Lower lobe of right lung (tissue), 2 donors: Measurements from ENCODE around the gene DLX1. TPM values are rescaled to one million over a fixed set of nuclear protein-coding genes. Genes with fewer than 3 reads are reported as not detected.

Source experiments
- ATAC-seq, 2 donors: fragments of 200-7000 bp; cut with Tn5 transposase; one replicate each; pipeline ENCODE4 v1.9.1; 2020 to 2022; ENCODE audit warnings: mild to moderate bottlenecking in 2 of 2, moderate library complexity in 2 of 2
- DNase-seq: peaks from one replicate; pipeline ENCODE4 v3.0.0-alpha.2; 2020
- H3K27ac ChIP-seq: fragments of 200-600 bp; one replicate; pipeline ENCODE4 v1.8.0; 2022
- H3K27me3 ChIP-seq: fragments of 200-600 bp; one replicate; pipeline ENCODE4 v1.8.0; 2022; ENCODE audit warnings: low read depth
- H3K36me3 ChIP-seq: fragments of 200-600 bp; one replicate; pipeline ENCODE4 v1.8.0; 2022; ENCODE audit warnings: mild to moderate bottlenecking
- H3K4me1 ChIP-seq: fragments of 200-600 bp; one replicate; pipeline ENCODE4 v1.8.0; 2022
- H3K4me3 ChIP-seq: fragments of 200-600 bp; one replicate; pipeline ENCODE4 v1.8.0; 2022; ENCODE audit warnings: mild to moderate bottlenecking
- H3K9me3 ChIP-seq: fragments of 200-600 bp; one replicate; pipeline ENCODE4 v1.8.0; 2022
- CTCF ChIP-seq: fragments of 200-600 bp; IDR thresholded peaks from one replicate; pipeline ENCODE4 v1.8.0; 2022; ENCODE audit warnings: antibody characterized with exemption, mild to moderate bottlenecking
- intact Hi-C: fragments of 100-400 bp; cut with DNase I; formaldehyde crosslinking; loops from one replicate; pipeline ENCODE4 v1.11.0; 2022
- total RNA-seq: library from RNA; stranded (reverse); fragmentation: NEBNext Ultra II Directional; extraction: Animal tissue kit (Norgen Biotek cat#: 25700); gene quantifications from one replicate; pipeline ENCODE4 v1.2.1, GENCODE V29; 2021
- donor health status: DM: no; HTN: yes; CAD: no; lungs with severe emphysema.

DLX1 gene
- total RNA-seq, 1 donor from 2014 or later, result not detected

GRCh38 chr2:172070936-172071335 is 14.4 kb upstream of the DLX1 start:
- H3K36me3 ChIP-seq, result no peaks in the 10 kb centered on the region
- ATAC-seq, result no peak
- no peak overlapping the region for H3K27ac ChIP-seq
- intact Hi-C loops, result no loop called here
- no peaks in the 10 kb centered on the region for H3K27me3 ChIP-seq
- no peak for TF ChIP-seq CTCF
- no peak for DNase-seq
- H3K4me1 ChIP-seq, result no peaks in the 10 kb centered on the region
- no peak overlapping the region for H3K4me3 ChIP-seq
- no peaks in the 10 kb centered on the region for H3K9me3 ChIP-seq

GRCh38 chr2:172072303-172072702 is 13.0 kb upstream of the DLX1 start:
- no peaks in the 10 kb centered on the region for H3K9me3 ChIP-seq
- no peaks in the 10 kb centered on the region for H3K36me3 ChIP-seq
- H3K27me3 ChIP-seq, result peaks cover 7% of the 10 kb centered on the region
- H3K4me1 ChIP-seq, result no peaks in the 10 kb centered on the region
- DNase-seq (no peak), ATAC-seq (no peak)
- intact Hi-C loops, result no loop called here
- H3K27ac ChIP-seq, result no peak overlapping the region
- TF ChIP-seq CTCF, result no peak
- H3K4me3 ChIP-seq, result no peak overlapping the region

GRCh38 chr2:172072706-172073105 is 12.6 kb upstream of the DLX1 start:
- intact Hi-C loops, result no loop called here
- no peaks in the 10 kb centered on the region for H3K9me3 ChIP-seq

GRCh38 chr2:172073518-172073917 is 11.8 kb upstream of the DLX1 start:
- no peaks in the 10 kb centered on the region for H3K9me3 ChIP-seq
- H3K4me3 ChIP-seq, result no peak overlapping the region
- H3K4me1 ChIP-seq, result no peaks in the 10 kb centered on the region
- no peak for TF ChIP-seq CTCF
- H3K27ac ChIP-seq, result no peak overlapping the region
- no peaks in the 10 kb centered on the region for H3K36me3 ChIP-seq
- ATAC-seq (no peak), DNase-seq (no peak)
- peaks cover 12% of the 10 kb centered on the region for H3K27me3 ChIP-seq
- intact Hi-C loops, result no loop called here

More at GRCh38 chr2:172072706-172073105, 12.6 kb upstream of the DLX1 start:
- Histone ChIP-seq H3K36me3 (no peaks in the 10 kb centered on the region), H3K27ac (no peak overlapping the region), H3K4me1 (no peaks in the 10 kb centered on the region), H3K4me3 (no peak overlapping the region), H3K27me3 (peaks cover 7% of the 10 kb centered on the region)
- DNase-seq, result no peak
- no peak for TF ChIP-seq CTCF
- no peak for ATAC-seq

- no peak overlapping the region for H3K27ac ChIP-seq
- no peaks in the 10 kb centered on the region for H3K4me1 ChIP-seq
- intact Hi-C loops, result no loop called here
- no peaks in the 10 kb centered on the region for H3K9me3 ChIP-seq
- no peak for TF ChIP-seq CTCF
- H3K4me3 ChIP-seq, result no peak overlapping the region
- H3K27me3 ChIP-seq, result peaks cover 19% of the 10 kb centered on the region
- H3K36me3 ChIP-seq, result no peaks in the 10 kb centered on the region
- ATAC-seq (no peak), DNase-seq (no peak)
Observed at GRCh38 chr2:172074254-172074653, 11.1 kb upstream of the DLX1 start.

GRCh38 chr2:172079416-172079815 is 5.9 kb upstream of the DLX1 start:
- peaks cover 20% of the 10 kb centered on the region for H3K4me1 ChIP-seq
- ATAC-seq (no peak), DNase-seq (no peak)
- no peak overlapping the region for H3K4me3 ChIP-seq
- peaks cover 70% of the 10 kb centered on the region for H3K27me3 ChIP-seq
- no peak overlapping the region for H3K27ac ChIP-seq
- no peaks in the 10 kb centered on the region for H3K9me3 ChIP-seq
- no peak for TF ChIP-seq CTCF
- H3K36me3 ChIP-seq, result no peaks in the 10 kb centered on the region
- intact Hi-C loops, result no loop called here
